Hepatocyte (in vitro differentiated cells): Measurements from ENCODE around the gene IP6K1.

ENCODE experiments used
- EZH2 ChIP-seq: fragments of 200-600 bp; sonication (generic); IDR thresholded peaks from 2 replicates; pipeline ENCODE4 v1.6.1; 2016; ENCODE audit warnings: antibody characterized with exemption, mild to moderate bottlenecking, borderline replicate concordance
- EZH2phosphoT487 ChIP-seq: fragments of 200-600 bp; sonication (generic); IDR thresholded peaks from one replicate; pipeline ENCODE4 v1.6.1; 2018; ENCODE audit warnings: antibody characterized with exemption, mild to moderate bottlenecking, low read depth, moderate library complexity; ENCODE audit not compliant: unreplicated experiment, severe bottlenecking
- TF ChIP-seq, protein P1 (sequence below): fragments of 200-600 bp; sonication (generic); IDR thresholded peaks from 2 replicates; pipeline ENCODE4 v1.5.1; 2016; ENCODE audit warnings: antibody characterized with exemption, mild to moderate bottlenecking; ENCODE audit not compliant: poor library complexity

DNA sequence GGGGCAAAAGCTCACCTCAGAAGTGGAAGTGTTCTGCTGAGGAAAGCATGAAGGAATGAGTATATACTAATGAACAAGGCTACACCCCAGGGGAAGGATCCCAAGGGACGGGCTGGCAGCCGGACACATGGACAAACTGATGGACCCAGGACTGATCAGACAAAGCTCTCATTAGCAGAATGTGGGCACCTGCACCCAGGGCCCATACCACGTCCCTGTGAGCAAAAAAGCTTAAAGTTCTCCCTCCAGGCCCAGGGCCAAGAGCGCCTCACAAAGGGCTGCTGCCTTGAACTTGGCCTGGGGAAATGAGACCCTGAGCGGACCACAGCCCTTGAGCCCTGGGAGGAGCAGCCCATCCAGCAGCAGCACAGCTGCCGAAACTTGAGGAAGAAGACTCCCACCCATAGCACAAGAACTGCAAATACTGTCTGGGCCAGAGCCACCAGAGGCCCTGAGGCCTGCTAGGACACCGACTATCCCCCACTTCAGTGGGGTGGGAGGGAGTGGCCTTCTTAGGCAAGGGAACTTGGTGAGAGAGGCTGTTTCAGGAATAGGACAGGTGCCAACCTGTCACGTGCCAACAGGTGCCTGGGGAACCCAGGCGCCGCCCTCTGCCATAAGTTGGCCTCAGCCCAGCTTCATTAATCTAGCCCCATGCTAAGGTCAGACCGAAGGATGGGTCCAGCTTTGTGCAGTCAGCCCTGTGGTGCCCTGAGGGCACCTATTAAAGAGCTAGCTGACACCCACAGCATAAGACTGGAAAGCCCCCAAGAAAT lies 60.2 kb downstream of the IP6K1 start:
- TF ChIP-seq, protein P1, sequence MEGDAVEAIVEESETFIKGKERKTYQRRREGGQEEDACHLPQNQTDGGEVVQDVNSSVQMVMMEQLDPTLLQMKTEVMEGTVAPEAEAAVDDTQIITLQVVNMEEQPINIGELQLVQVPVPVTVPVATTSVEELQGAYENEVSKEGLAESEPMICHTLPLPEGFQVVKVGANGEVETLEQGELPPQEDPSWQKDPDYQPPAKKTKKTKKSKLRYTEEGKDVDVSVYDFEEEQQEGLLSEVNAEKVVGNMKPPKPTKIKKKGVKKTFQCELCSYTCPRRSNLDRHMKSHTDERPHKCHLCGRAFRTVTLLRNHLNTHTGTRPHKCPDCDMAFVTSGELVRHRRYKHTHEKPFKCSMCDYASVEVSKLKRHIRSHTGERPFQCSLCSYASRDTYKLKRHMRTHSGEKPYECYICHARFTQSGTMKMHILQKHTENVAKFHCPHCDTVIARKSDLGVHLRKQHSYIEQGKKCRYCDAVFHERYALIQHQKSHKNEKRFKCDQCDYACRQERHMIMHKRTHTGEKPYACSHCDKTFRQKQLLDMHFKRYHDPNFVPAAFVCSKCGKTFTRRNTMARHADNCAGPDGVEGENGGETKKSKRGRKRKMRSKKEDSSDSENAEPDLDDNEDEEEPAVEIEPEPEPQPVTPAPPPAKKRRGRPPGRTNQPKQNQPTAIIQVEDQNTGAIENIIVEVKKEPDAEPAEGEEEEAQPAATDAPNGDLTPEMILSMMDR = no peak
- TF ChIP-seq EZH2 (no peak), EZH2phosphoT487 (no peak)
